SK-N-SH (cell line): Measurements from ENCODE around the gene MED15. TPM values are rescaled to one million over a fixed set of nuclear protein-coding genes. Genes with fewer than 3 reads are reported as not detected.
A peak's percentile ranks its signal among the peaks of the same experiment; 100 is the strongest.
"Not testable (repeated sequence)": the region's sequence is repeated elsewhere in the genome, so short reads cannot be mapped to it uniquely, and the experiment has no call there.

Source experiments
- CTCF ChIA-PET: fragments of 300-600, 350-600 bp; formaldehyde crosslinking; extraction: SDS; loops from one replicate; lab custom pipeline; 2021; lab: Yijun Ruan, JAX
- POLR2A ChIA-PET: fragments of 350-600 bp; sonication (Branson Sonifier 250); formaldehyde crosslinking; extraction: SDS; loops from one replicate; lab custom pipeline; 2020; ENCODE audit warnings: antibody characterized with exemption, inconsistent platforms; lab: Yijun Ruan, JAX
- DNase-seq: peaks from one replicate; pipeline ENCODE4 v3.0.0; 2012
- H2AFZ ChIP-seq: fragments of 200-600 bp; sonication (generic); 2 replicates; pipeline ENCODE4 v1.8.1; 2016; ENCODE audit warnings: antibody characterized with exemption, mild to moderate bottlenecking, low read depth
- H3F3A ChIP-seq: fragments of 200-600 bp; sonication (generic); replicated peaks from 2 replicates; pipeline ENCODE3; 2016; ENCODE audit warnings: antibody characterized with exemption, mild to moderate bottlenecking; ENCODE audit not compliant: insufficient read depth
- H3K27ac ChIP-seq, 2 experiments: fragments of 200-500 bp in 1 of 2; fragments of 200-600 bp in 1 of 2; sonication (Bioruptor generic) in 1 of 2; sonication (generic), shearing (Covaris generic) in 1 of 2; 2 replicates each; pipeline versions ENCODE4 v1.5.1 to v1.6.1; 2014 to 2016; ENCODE audit warnings: low read depth in 2 of 2, inconsistent platforms in 1 of 2, low read length in 1 of 2, mild to moderate bottlenecking in 1 of 2, mixed read lengths in 1 of 2
- H3K27me3 ChIP-seq: fragments of 200-600 bp; sonication (generic), shearing (Covaris generic); 2 replicates; pipeline ENCODE4 v1.6.1; 2016; ENCODE audit warnings: mixed run types; ENCODE audit not compliant: insufficient read depth
- H3K36me3 ChIP-seq, 2 experiments: fragments of 200-500 bp in 1 of 2; fragments of 200-600 bp in 1 of 2; sonication (Bioruptor generic) in 1 of 2; sonication (generic) in 1 of 2; replicated peaks in 1 of 2; 2 replicates each; pipeline versions ENCODE3 to v1.5.1; 2014 to 2016; ENCODE audit warnings: low read length in 1 of 2, mild to moderate bottlenecking in 1 of 2; ENCODE audit not compliant: insufficient read depth in 2 of 2, control insufficient read depth in 1 of 2
- H3K4me1 ChIP-seq, 2 experiments: fragments of 200-500 bp in 1 of 2; fragments of 200-600 bp in 1 of 2; sonication (Bioruptor generic) in 1 of 2; sonication (generic), shearing (Covaris generic) in 1 of 2; 2 replicates each; pipeline versions ENCODE4 v1.5.1 to v1.6.1; 2014 to 2016; ENCODE audit warnings: low read depth in 1 of 2, low read length in 1 of 2, mixed run types in 1 of 2; ENCODE audit not compliant: insufficient read depth in 2 of 2, control insufficient read depth in 1 of 2
- H3K4me2 ChIP-seq: fragments of 200-600 bp; sonication (generic), shearing (Covaris generic); 2 replicates; pipeline ENCODE4 v1.6.1; 2017; ENCODE audit warnings: mixed run types
- H3K4me3 ChIP-seq, 2 experiments: fragments of 200-500 bp in 1 of 2; fragments of 200-600 bp in 1 of 2; sonication (Bioruptor generic) in 1 of 2; sonication (generic), shearing (Covaris generic) in 1 of 2; 2 replicates each; pipeline versions ENCODE4 v1.5.1 to v1.8.1; 2014 to 2016; ENCODE audit warnings: low read depth in 2 of 2, inconsistent platforms in 1 of 2, low read length in 1 of 2, mild to moderate bottlenecking in 1 of 2, mixed read lengths in 1 of 2, moderate library complexity in 1 of 2
- H3K79me2 ChIP-seq: fragments of 200-600 bp; sonication (generic); 2 replicates; pipeline ENCODE4 v1.8.1; 2017; ENCODE audit warnings: mild to moderate bottlenecking; ENCODE audit not compliant: insufficient read depth
- H3K9ac ChIP-seq: fragments of 200-600 bp; sonication (generic); 2 replicates; pipeline ENCODE4 v1.6.1; 2017; ENCODE audit warnings: mixed run types
- H3K9me2 ChIP-seq: fragments of 200-600 bp; sonication (generic); 2 replicates; pipeline ENCODE4 v1.6.1; 2017; ENCODE audit warnings: mixed run types
- H3K9me3 ChIP-seq: fragments of 200-600 bp; sonication (generic); 2 replicates; pipeline ENCODE4 v1.6.1; 2017; ENCODE audit warnings: mixed run types, mild to moderate bottlenecking, moderate library complexity
- H4K20me1 ChIP-seq: fragments of 200-600 bp; sonication (generic); 2 replicates; pipeline ENCODE4 v1.6.1; 2017; ENCODE audit warnings: mild to moderate bottlenecking, mixed run types; ENCODE audit not compliant: insufficient read depth
- CTCF ChIP-seq: fragments of 200-600 bp; sonication (generic); IDR thresholded peaks from 2 replicates; pipeline ENCODE4 v1.6.1; 2017; ENCODE audit warnings: antibody characterized with exemption, mild to moderate bottlenecking, moderate library complexity
- ELF1 ChIP-seq: IDR thresholded peaks from 2 replicates; pipeline ENCODE4 v1.4.0; 2012
- FOXJ3 ChIP-seq: sonication (generic); formaldehyde crosslinking; IDR thresholded peaks from 2 replicates; pipeline ENCODE4 v1.5.1; 2020; ENCODE audit warnings: mild to moderate bottlenecking, missing genetic modification reagents
- GABPA ChIP-seq: IDR thresholded peaks from 2 replicates; pipeline ENCODE4 v1.4.0; 2012; ENCODE audit warnings: low read depth, mild to moderate bottlenecking
- GATA2 ChIP-seq: sonication (generic); formaldehyde crosslinking; IDR thresholded peaks from 2 replicates; pipeline ENCODE4 v1.5.0; 2020; ENCODE audit warnings: mild to moderate bottlenecking, missing genetic modification reagents
- IRF3 ChIP-seq: fragments of 150-350 bp; IDR thresholded peaks from 2 replicates; pipeline ENCODE4 v1.6.1; 2016; ENCODE audit warnings: mild to moderate bottlenecking, low read depth, low read length
- MXI1 ChIP-seq: IDR thresholded peaks from 2 replicates; pipeline ENCODE4 v1.6.1; 2012; ENCODE audit warnings: mild to moderate bottlenecking, low read depth, low read length, improper control_type of control experiment
- NFIC ChIP-seq: IDR thresholded peaks from 2 replicates; pipeline ENCODE4 v1.4.0; 2012; ENCODE audit warnings: borderline replicate concordance
- PBX3 ChIP-seq: IDR thresholded peaks from 2 replicates; pipeline ENCODE4; 2012
- POLR2AphosphoS5 ChIP-seq: IDR thresholded peaks from 2 replicates; pipeline ENCODE4 v1.6.1; 2012; ENCODE audit warnings: low read depth, low read length
- RFX5 ChIP-seq: IDR thresholded peaks from 2 replicates; pipeline ENCODE4 v1.6.1; 2012; ENCODE audit warnings: mild to moderate bottlenecking, improper control_type of control experiment, low read length
- SIN3A ChIP-seq: IDR thresholded peaks from 2 replicates; pipeline ENCODE4 v1.6.1; 2012; ENCODE audit warnings: low read depth, mild to moderate bottlenecking, low read length, moderate library complexity, borderline replicate concordance
- TAF1 ChIP-seq: IDR thresholded peaks from 2 replicates; pipeline ENCODE4 v1.6.1; 2012; ENCODE audit warnings: low read depth, mild to moderate bottlenecking, low read length, moderate library complexity, borderline replicate concordance
- TEAD4 ChIP-seq: IDR thresholded peaks from 2 replicates; pipeline ENCODE4 v1.4.0; 2012; ENCODE audit warnings: mild to moderate bottlenecking, borderline replicate concordance; ENCODE audit not compliant: insufficient read depth
- USF2 ChIP-seq: fragments of 150-350 bp; IDR thresholded peaks from 2 replicates; pipeline ENCODE4 v1.6.1; 2017; ENCODE audit warnings: antibody characterized with exemption, low read length, low read depth, borderline replicate concordance
- WGBS: methylation state at CpG from one replicate; pipeline ENCODE4 v1.1.6; 2017; ENCODE audit warnings: low lambda C conversion rate; 5-methylcytosine and 5-hydroxymethylcytosine counted together
- polyA plus RNA-seq, 3 experiments: library from polyadenylated mRNA; depleted of rRNA; stranded (reverse); fragments of >200 nt; gene quantifications; 2 replicates each; pipeline ENCODE4 v1.2.3, GENCODE V29; 2012

The MED15 gene
- polyA plus RNA-seq, 1 of the 3 experiments (the other 2 are of a cell fraction): 45.1 TPM

- Histone ChIP-seq H3K4me3 (no peak overlapping the region), H2AFZ (no peak overlapping the region), H3K4me1 (peaks cover 0 to 5% of the 10 kb centered on the region in 2 experiments; a peak in 1 of 4 replicates), H3K79me2 (no peaks in the 10 kb centered on the region; the same call in 1 of the 2 replicates), H3K9ac (no peak overlapping the region), H3K4me2 (no peak overlapping the region), H3K27ac (no peak overlapping the region), H3K36me3 (peaks cover 3 to 12% of the 10 kb centered on the region in 2 experiments), H3K9me2 (no peaks in the 10 kb centered on the region), H4K20me1 (no peaks in the 10 kb centered on the region), H3K9me3 (no peaks in the 10 kb centered on the region), H3F3A (no peaks in the 10 kb centered on the region), H3K27me3 (no peaks in the 10 kb centered on the region)
- 94% methylated on average over 11 of the region's 11 CpGs for WGBS
- CTCF ChIA-PET: interaction anchor here (2.4 kb wide), 1 partner anchor 55 kb away, joined by 9 read pairs; no protein-coding TSS in a partner anchor
- TF ChIP-seq IRF3 (no peak), GATA2 (CRISPR knock-in tag) (no peak), POLR2AphosphoS5 (no peak), NFIC (no peak), ELF1 (no peak), MXI1 (no peak), TEAD4 (no peak)
- POLR2A ChIA-PET: no interaction called here
- DNase-seq: no peak
Observed at GRCh38 chr22:20472629-20473442, 34.6 kb upstream of the MED15 start.

GRCh38 chr22:20475115-20475436 is 32.3 kb upstream of the MED15 start:
- no peaks in the 10 kb centered on the region for H3K9me3 ChIP-seq
- TF ChIP-seq SIN3A (no peak), RFX5 (no peak), GATA2 (CRISPR knock-in tag) (no peak), NFIC (no peak), CTCF (no peak), TAF1 (no peak), IRF3 (no peak), USF2 (no peak), PBX3 (no peak), FOXJ3 (CRISPR knock-in tag) (no peak), GABPA (no peak)
- peaks cover 3 to 6% of the 10 kb centered on the region in 2 experiments for H3K36me3 ChIP-seq
- POLR2A ChIA-PET: no interaction called here
- no peak overlapping the region for H2AFZ ChIP-seq
- 98% methylated on average over 4 of the region's 4 CpGs for WGBS
- H3K27ac ChIP-seq: no peak overlapping the region
- no peaks in the 10 kb centered on the region for H3F3A ChIP-seq
- CTCF ChIA-PET: no interaction called here
- H3K79me2 ChIP-seq: peaks cover 11% of the 10 kb centered on the region; the same call in 1 of the 2 replicates
- H3K9me2 ChIP-seq: no peaks in the 10 kb centered on the region
- H3K4me3 ChIP-seq: no peak overlapping the region
- no peak overlapping the region for H3K4me2 ChIP-seq
- no peaks in the 10 kb centered on the region; a peak in 1 of 4 replicates for H3K4me1 ChIP-seq
- no peaks in the 10 kb centered on the region for H3K27me3 ChIP-seq
- DNase-seq: no peak
- H3K9ac ChIP-seq: no peak overlapping the region
- no peaks in the 10 kb centered on the region for H4K20me1 ChIP-seq

GRCh38 chr22:20475569-20475968 is 31.8 kb upstream of the MED15 start:
- H3K4me3 ChIP-seq, CTCF ChIA-PET, H3F3A ChIP-seq, H4K20me1 ChIP-seq, H3K27me3 ChIP-seq, H3K9ac ChIP-seq, H3K9me3 ChIP-seq, H2AFZ ChIP-seq, H3K4me1 ChIP-seq, H3K36me3 ChIP-seq, H3K9me2 ChIP-seq, H3K4me2 ChIP-seq, POLR2A ChIA-PET, DNase-seq: not testable (repeated sequence)
- 98% methylated on average over 12 of the region's 12 CpGs for WGBS
- H3K27ac ChIP-seq: peak overlapping the region in 1 of 2 experiments; percentile 4; a peak in 2 of 4 replicates
- H3K79me2 ChIP-seq: peaks cover 11% of the 10 kb centered on the region; the same call in 1 of the 2 replicates
